Stimulated activated CD8-positive, alpha-beta memory T cell treated with anti-CD3 and anti-CD28 coated beads, Interleukin-15, amount 100 ng/mL, for 24 hours (primary cell): ENCODE data around the gene TRERF1.
"Not testable (repeated sequence)": the region's sequence is repeated elsewhere in the genome, so short reads cannot be mapped to it uniquely, and the experiment has no call there.

Experiments used
- DNase-seq: peaks from one replicate; pipeline ENCODE4 v3.0.0-alpha.2; 2020; ENCODE audit warnings: low read depth

TRERF1 gene

DNA sequence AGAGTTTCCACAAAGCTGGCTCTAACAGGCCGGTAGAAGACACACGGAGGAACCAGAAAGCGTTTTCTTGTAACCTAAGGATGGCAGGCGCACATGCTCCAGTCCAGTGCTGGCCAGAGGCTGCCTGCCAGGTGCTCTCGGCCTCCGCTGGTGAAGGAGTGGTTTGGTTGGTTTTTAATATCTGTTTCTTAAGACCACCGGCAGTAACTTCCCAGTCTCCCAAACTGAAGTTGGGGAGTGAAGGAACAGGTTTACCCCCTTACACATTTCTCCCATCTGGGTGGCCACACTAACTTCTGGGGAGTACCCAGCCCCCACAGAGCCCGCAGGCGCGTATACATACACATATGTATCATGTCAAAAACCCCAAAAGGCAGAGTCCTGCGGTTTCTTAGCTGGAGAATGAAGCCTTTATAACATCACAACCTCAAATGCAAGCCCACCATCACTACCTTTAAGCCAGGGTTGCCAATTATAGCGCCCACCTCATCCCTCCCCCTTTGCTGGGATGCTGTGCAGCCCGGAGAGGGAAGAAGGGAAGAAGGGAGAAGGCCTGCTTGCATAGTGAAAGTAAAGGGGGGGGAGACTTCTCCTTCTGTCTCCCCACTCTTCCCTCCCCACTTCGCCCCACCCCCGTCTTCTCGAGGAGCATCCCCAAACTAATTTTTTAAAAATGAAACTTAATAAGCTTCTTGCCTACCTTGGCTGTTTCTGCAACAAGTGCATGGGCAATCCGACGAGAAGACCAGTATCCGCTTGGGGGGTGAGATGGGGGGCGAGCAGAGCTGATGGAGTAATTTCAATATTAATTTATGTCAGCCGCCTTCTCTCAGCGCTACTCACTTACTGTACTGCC is 1.0 kb downstream of the TRERF1 start:
- no peak for DNase-seq

DNA sequence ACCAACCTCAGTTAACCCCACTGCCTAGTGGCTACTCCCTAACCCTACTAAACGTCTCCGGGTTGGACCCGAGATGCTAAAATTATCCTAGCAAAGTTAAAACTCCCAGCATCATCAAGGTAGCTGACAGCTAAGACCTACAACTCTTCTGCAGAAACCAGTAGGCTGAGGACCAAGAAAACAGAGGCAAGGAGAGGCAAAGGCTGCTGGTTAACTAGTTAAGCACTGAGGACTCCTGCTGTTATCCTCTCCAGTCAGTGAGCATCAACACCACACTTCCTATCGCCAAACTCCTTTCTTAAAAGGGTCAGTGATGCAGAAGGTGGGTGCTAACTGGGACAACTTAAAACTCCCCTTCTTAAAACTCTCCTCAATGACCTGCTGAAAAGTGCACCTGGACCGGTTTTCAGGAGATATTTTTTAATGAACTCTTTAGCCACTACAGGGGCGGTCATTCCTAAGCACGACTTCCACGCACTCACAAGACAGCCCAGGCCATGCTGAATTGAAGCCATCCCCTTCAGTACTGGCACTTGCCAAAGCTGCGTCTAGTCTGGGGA is 1.7 kb downstream of the TRERF1 start:
- DNase-seq: no peak

DNA sequence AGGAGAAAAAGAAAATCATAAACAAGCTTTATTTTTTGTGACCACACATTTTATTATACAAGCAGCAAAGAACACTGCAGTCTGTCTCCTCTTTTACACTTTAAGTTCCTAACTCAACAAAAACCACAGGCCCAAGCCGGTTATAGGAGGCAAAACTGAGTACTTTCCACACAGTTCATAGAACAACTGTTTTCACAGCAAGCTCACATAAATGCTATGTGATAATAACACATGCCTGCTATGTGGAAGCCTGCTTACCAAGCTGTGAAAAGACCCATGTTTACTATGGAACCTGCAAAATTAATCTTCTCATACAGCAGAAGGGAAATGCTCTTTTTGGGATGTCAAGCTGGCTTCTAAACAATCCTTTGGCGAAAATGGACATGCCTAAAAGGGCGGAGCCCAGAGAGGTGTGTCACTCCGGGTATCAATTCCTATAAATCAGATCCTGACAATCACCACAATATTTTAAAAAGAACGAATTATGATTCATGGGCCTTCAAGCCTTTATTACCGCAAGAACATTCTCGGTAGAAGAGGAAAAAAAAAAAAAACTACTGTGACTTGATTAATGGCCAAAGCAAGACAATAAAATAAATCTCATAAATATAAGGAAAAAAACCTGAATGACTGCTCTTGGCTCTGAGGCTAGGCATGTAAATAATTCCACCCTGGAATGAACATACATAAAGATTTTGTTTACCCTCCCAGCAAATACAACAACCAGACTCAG is 2.6 kb downstream of the TRERF1 start:
- no peak for DNase-seq

DNA sequence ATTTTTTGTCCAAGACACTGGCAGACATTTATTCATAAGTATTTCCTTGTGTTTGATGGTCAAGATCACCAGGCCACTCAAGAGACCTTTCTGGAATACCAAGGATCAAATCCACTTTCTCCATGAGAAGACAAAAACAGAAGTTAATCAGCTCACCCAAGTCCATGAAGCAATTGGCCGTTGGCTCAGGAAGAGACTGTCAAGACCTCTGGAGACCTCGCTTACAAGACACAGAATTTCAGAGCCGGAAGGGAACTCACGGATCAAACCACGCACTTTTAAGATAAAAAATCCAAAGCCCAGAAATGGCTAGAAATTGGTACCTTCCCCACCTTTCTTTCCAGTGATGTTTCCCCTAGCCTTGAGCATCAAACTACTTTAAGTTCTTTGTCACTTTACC is 3.3 kb downstream of the TRERF1 start:
- DNase-seq: no peak

DNA sequence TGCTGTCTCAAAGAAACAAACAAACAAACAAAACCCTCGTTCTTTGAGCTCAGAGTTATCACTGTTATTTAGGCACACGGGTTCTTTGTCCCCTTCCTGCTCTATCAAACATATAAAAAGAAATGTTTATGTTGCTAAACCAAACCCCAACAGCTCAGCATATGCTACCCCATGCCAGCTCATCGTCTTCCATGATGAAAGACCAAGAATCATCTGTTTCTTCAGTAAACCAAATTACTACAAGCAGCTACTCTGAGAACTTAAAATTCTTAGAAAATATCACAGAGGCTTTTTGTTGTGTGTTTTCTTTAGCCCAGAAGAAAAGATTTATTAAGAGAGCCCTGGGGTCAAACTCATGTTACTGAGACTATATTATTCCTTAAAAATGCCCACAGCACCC is 4.7 kb downstream of the TRERF1 start:
- DNase-seq: no peak

DNA sequence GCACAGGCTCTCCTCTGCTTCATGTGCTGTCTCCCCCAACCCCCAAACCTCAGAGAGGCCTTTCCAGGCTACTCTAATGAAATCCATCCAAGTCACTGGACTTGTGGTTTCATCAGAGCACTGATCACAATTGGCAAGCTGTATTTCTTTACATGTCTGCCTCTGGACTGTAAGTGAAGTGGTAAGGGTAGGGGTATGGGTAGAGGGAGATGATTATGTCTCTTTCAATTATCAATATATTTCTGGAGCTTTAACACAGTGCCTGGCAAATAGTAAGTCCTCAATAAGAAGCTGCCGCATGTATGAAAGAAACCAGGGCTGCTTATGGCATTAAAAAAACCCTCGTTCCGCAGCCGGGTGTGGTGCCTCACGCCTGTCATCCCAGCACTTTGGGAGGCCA is 5.4 kb downstream of the TRERF1 start:
- DNase-seq: no peak

DNA sequence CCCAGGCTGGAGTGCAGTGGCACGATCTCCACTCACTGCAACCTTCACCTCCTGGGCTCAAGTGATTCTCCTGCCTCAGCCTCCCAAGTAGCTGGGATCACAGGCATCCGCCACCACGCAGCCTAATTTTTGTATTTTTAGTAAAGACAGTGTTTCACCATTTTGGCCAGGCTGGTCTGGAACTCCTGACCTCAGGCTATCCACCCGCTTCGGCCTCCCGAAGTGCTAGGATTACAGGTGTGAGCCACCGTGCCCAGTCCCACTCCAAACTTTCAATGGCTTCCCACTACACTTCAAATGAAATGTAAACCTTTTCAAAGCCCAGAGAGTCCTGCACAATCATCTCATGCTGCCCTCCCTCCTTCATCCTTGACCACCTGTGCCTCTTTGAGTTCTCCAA is 5.8 kb downstream of the TRERF1 start:
- DNase-seq: not testable (repeated sequence)

DNA sequence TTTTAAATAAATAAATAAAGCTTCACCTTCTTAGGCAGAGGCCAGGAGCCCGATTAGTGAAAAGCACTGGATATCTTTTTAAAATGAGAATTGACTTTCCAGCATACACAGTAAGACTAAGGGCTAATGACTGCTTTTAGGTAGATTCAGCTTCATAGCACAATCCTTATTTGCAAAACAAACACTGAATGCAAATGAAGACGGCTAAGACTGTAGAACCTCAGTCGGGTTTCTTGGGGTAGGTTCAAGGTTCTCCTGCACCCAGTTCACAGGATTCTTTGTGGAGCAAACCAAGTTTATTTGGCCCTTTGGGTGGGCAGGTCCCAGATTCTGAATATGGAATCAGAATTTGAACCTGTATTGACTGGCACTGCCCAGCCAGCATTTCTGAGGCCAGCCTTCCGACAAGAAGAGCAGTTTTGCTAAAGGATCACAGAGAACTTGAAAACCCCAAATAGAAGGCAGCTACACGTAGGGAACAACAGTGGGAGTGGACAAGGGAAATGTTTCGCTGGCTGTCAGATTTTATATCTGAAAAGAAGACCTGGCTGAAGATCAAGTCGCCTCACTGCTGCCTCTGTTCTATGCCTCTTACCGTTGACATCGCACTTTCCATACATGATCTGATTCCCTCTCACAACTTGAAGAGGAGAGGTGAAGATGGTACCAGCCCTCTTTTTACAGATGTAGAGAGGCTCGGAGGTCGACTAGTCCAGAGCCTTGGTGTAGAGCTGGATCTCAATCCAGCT is 8.2 kb downstream of the TRERF1 start:
- DNase-seq: no peak

DNA sequence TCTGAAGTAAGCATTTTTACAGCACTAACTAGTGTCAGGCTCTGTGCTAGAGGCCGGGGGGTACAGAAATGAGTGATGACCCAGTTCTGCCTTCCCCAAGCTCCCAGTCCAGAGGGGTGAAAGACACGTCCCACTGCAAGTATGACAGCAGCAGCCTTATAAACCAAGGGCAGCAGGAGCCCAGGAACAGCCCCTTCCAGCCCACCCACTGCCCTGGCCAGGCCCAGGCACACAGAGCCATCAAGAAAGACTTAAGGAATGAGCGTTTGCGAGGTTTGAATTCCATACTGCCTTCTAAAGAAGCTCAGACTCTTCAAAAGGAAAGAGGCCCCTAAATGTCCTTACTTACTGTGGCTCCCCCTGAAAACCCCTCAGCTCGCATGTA is 10.0 kb downstream of the TRERF1 start:
- no peak for DNase-seq

DNA sequence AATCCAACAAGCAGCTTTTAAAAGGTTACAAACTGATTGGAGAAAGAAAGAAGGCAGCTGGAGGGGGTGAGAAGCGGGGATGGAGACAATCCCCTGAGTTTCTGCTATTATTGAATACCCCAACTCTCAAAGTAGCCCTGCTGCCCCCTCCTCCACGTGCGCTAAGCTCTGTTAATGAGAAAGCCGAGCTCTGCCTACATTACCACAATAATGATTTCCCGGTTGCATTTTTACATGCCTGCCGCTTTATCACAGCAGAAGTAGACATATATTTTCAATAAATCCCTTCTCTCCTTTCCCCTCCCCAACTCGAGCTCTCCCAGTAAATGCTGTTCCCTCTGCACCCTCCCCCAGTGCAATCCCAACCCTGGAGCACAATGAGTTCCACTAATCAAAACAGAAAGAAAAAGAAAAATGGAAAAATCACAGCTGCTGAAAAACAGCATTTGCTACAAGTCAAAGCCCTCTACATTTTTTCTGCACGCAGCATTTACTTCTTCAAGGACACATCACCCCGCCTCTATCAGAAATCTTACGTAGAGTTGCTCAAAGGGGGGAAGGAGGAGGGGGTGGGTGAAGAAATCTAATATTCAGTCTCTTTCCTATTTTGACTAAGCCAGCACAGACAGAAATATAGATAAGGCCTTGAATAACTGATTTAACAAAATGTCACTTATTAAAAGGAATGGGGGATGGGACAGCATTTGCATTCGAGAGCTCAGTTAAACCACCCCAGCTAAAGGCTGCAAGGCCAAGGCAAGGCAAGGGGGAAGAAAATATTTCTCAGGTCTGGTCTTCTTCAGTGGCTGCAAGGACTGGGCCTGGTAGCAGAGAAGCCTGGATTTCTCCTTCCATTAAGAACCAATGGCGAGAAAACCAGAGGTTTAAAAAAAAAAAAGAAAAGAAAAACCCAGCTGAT is 10.7 kb downstream of the TRERF1 start:
- no peak for DNase-seq

DNA sequence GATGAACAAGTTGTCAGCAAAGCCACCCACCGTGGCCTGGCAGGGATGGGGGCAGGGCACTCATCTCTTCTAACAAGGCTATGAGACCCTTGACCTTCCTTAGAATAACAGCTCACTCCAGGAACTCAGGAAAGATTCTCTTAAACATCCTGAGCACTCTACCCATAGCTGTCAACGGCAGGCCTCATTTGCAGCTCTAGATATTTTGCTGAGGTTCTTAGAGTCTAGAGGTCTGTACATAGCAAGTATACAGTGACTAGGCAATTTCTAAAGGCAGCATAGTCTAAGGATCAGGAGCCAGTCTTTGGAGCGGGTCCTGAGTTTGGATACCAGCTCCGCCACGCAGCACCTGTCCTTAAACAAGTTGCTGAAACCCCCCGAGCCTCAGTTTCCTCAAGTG is 11.7 kb downstream of the TRERF1 start:
- no peak for DNase-seq

DNA sequence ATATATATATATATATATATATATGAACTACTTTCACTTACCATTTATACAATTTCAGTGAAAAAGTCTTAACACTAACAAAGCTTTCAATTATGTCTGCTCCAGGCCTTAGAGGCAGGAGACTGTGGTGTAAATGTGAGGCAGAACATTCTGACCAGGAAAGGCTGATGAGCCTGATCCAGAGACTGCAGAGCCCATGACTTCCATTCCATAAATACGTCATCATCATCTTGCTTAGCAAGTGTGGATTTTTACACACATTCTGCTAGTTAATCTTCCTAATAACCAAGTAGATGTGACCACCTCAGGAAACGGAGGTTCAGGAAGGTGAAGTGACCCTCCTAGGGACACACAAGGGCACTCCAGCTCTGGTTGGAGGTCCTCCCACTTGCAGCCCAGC is 14.9 kb downstream of the TRERF1 start:
- DNase-seq: no peak

DNA sequence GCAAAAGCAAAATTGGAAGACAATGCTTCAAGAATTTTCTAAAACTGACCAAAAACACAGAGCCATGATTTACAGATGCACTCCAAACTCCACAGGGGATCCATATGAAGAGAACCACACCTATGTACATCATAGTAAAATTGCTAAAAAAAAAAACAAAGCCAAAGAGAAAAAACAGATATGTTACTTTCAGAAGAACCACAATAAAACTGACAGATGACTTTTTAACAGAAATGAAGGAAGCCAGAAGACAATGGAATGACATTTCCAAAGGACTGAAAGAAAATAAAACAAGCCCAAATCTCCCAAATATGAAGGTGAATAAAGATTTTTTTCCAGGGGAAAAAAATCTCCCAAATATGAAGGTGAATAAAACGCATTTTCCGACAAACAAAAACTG is 17.5 kb downstream of the TRERF1 start:
- DNase-seq: no peak

DNA sequence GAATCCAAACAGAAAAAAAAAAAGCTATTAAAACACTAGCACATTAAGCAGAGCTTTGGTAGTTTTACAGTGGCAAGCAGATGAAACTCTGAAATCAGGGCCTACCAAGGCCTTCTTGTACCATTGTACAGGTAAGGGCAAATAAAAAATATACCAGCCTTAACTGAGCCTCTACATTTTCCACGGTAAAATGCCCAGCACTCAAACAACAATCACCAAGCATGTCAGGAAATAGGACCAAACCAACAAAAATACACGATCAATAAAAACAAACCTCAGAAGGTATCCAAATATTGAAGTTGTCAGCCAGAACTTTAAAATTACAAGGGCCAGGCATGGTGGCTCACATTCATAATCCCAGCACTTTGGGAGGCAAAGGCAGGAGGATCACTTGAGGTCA is 18.3 kb downstream of the TRERF1 start:
- DNase-seq: no peak

DNA sequence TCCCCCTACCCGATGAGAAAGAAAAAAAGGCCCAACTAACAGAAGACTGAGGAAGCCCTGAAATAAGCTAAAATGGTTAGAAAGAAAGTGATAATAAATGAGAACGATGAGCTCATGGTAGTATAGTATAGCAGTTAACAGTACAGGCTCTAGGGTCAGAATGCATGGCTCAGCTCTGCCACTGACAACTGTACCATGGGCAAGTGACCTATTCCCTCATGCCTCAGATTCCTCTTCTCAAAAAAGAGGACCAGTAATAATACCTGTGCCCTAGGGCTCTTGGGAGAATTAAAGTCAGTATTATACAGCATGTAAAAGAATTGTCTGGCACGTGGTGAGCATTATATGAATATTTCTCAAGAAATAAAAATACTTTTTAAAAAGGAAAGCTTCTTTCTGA is 19.8 kb downstream of the TRERF1 start:
- DNase-seq: no peak

DNA sequence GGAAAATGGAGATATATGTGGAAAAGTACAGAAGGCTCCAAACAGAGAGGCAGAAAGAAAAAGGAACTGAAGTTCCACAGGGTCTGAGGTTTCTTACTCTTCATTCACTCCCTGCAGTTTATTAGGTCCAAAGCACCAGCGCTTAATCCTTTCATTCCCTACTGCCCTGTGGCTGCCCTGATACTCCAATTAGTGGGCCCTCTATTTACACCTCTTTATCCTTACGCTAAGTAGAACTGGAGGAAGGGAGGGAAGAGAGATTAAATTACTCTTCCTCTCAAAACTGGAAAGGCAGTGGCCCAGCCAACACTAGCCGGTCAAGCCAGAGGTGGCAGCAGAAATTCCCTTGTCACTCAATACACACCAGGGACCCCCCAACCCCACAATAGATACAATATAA is 20.4 kb downstream of the TRERF1 start:
- DNase-seq: no peak

DNA sequence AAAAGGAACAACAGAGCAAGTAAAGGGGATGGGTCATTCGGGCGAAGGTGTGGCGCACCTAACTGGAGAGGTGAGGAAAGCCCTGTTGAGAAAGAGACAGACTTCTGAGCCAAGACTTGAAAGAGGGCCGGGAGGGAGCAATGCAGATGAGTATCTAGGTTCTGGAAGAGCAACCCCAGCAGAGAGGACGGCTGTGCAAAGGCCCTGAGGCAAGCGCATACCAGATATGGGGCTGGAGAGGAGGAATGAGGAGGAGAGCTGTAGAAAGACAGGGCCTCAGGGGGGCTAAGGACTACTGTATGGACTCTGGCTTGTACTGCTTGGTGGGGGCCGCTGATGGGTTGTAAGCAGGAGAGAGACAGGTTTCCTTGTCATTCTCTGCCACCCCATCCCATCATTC is 21.9 kb downstream of the TRERF1 start:
- no peak for DNase-seq

DNA sequence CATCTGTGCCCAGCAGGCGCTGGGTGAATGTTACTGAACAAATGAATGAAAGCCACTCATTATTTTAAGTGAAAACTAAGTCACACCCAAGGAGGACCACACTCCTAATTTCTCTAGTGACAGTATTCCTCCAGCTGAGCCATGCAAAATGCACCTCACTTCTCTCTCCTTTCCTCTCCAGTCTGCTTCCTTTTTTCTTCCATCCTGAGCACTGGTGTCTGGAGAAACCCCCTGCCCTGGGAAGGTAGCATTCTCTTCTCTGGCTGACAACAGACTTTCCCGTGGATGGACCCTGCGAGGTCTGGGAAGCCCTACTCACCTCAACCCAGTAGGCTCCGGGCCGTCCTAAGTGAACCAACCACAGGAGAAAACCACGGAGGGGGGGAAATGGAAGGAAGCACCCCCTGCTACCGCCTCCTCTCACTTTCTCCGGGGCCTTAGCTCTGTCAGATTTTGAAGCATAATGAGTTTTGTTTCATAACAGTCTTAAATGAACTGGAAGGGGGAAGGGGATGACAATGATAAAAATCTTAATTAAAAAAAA is 22.6 kb downstream of the TRERF1 start:
- no peak for DNase-seq

DNA sequence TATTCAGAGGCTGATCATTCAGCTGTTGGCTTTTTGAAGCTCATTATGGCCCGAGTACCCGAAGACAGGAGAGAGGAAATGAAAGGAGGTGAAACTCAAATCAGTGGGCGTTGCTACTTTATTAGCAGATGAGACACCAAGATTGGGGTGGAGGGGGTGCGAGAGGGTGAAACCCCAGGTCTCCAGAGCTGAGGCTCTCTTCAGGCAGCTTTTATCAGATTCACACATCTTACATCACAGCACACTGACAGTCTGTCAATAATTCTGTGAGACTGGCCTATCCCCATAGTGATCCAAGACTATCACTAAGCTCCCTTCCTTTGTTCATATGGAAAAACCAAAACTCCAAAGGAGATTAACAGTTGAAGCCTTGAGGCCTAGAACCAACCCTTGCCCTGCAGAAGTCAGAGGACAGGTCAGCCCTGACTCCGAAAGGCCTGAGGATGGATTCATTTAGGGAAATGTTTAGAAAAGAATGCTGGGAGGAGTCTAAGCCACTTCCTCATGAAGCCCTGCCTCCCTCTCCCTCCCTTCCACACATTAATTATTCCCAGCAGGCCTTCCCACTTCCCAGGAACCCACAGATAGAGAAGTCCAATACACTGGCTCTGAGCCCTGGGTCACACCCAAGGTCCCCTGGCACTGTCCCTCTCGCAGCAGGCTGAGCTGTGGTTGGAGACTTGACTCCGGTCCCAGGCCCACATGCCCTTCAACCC is 23.2 kb downstream of the TRERF1 start:
- DNase-seq: no peak

DNA sequence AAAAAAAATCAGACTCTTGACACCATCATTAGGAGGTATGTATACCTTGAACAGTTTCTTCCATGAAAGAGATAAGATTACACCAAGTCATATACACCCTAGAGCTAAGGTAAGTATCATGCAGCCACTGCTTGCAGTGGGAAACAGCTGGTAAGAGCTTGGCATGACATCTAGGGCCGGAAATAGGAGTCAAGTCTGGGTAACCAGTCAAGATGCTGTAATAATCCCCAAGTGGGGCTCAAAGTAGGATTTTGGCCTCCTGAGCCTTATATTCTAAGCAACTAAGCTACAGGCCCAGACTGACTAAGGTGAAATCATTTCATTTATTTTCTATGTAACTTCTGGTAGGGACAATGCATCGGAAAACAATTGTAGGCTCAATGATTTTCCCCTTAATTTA is 23.9 kb downstream of the TRERF1 start:
- DNase-seq: no peak

DNA sequence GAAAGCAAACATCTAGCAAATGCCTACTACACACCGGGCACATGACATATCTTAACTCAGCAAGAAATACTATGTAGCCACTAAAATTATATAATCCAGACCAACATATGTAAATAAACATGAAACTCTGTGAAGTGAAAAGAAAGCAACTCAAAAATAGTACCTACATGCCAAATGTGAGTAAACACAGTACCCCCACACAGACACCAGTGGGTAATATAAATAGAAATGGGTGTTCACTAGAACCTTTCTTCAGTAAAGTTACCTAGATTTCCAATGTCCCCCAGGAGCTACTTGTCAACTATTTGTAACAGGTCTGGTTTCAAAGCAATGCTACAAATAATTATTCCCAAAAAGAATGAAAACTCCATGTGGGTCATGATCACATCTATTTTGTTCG is 25.5 kb downstream of the TRERF1 start:
- DNase-seq: no peak
